GM18507 (cell line): ENCODE measurements around the gene BATF3.
"Not testable (repeated sequence)": the region's sequence is repeated elsewhere in the genome, so short reads cannot be mapped to it uniquely, and the experiment has no call there.

Experiments used
- DNase-seq: peaks from one replicate; pipeline ENCODE4 v3.0.0; 2011; ENCODE audit warnings: low read depth; ENCODE audit not compliant: insufficient read length; ENCODE audit errors: extremely low spot score
- FAIRE-seq: peaks from 2 replicates; lab custom pipeline; 2011; peaks lifted over from hg19 to GRCh38; lab: Jason Lieb, UNC

Gene BATF3

GRCh38 chr1:212640223-212640878 is 59.3 kb downstream of the BATF3 start:
- DNase-seq: no peak
- FAIRE-seq: no peak

- not testable (repeated sequence) for FAIRE-seq, DNase-seq
Observed at GRCh38 chr1:212639524-212639923, 60.1 kb downstream of the BATF3 start.

GRCh38 chr1:212638492-212639151 is 61.0 kb downstream of the BATF3 start:
- no peak for DNase-seq
- no peak for FAIRE-seq

GRCh38 chr1:212637902-212638301 is 61.7 kb downstream of the BATF3 start:
- DNase-seq: no peak
- no peak for FAIRE-seq
